Chondrocyte (in vitro differentiated cells): ENCODE measurements around the gene HECW1. TPM values are rescaled to one million over a fixed set of nuclear protein-coding genes. Genes with fewer than 3 reads are reported as not detected.

ENCODE experiments used
- DNase-seq: peaks from one replicate; pipeline ENCODE4 v3.0.0; 2021; ENCODE audit warnings: mixed read lengths, low spot score
- H3K27ac Mint-ChIP-seq: one replicate; pipeline ENCODE4 v1.8.0; 2021; ENCODE audit warnings: mild to moderate bottlenecking, moderate library complexity, mixed read lengths; ENCODE audit not compliant: unreplicated experiment
- H3K27me3 Mint-ChIP-seq: 2 replicates; pipeline ENCODE4 v1.8.0; 2021; ENCODE audit warnings: low read depth, mixed read lengths
- H3K36me3 Mint-ChIP-seq: 2 replicates; pipeline ENCODE4 v1.8.0; 2021; ENCODE audit warnings: low read depth, mixed read lengths
- H3K4me1 Mint-ChIP-seq: 2 replicates; pipeline ENCODE4 v1.8.0; 2021; ENCODE audit warnings: low read depth, mild to moderate bottlenecking, mixed read lengths
- H3K4me3 Mint-ChIP-seq: one replicate; pipeline ENCODE4 v1.8.0; 2021; ENCODE audit warnings: mild to moderate bottlenecking, moderate library complexity, mixed read lengths; ENCODE audit not compliant: unreplicated experiment
- H3K9me3 Mint-ChIP-seq: 2 replicates; pipeline ENCODE4 v1.8.0; 2021; ENCODE audit warnings: low read depth, mixed read lengths
- total RNA-seq: library from RNA; stranded (reverse); gene quantifications from 3 replicates; pipeline ENCODE4 v1.2.1, GENCODE V29; 2021
- TF ChIP-seq, protein P1 (sequence below): fragments of 200-600 bp; sonication (generic); IDR thresholded peaks from 2 replicates; pipeline ENCODE4 v1.5.0; 2021; ENCODE audit warnings: antibody characterized with exemption, mild to moderate bottlenecking, moderate library complexity

HECW1 gene
- total RNA-seq, 1 donor from 2014 or later, result 1.9 TPM

DNA sequence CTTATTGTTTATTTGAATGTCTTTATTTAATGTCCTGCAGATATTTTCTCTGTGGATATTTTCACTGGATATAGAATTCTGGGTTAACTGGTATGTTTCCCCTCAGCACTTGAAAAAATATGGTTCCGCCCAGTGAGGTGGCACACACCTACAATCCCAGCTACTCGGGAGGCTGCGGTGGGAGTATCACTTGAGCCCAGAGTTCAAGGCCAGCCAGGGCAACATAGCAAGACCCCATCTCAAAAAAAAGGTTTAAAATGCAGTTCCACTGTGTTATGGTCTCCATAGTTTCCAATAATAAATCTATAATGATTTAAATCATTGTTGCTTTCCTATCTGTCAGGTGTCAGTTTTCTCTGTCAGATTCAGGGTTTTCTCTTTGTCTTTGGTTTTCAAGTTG is 305.0 kb downstream of the HECW1 start:
- Mint-ChIP-seq H3K27me3 (peaks cover 5% of the 10 kb centered on the region), H3K27ac (no peak overlapping the region), H3K4me1 (no peaks in the 10 kb centered on the region), H3K36me3 (no peaks in the 10 kb centered on the region), H3K4me3 (no peak overlapping the region), H3K9me3 (peaks cover 3% of the 10 kb centered on the region)
- TF ChIP-seq, protein P1, sequence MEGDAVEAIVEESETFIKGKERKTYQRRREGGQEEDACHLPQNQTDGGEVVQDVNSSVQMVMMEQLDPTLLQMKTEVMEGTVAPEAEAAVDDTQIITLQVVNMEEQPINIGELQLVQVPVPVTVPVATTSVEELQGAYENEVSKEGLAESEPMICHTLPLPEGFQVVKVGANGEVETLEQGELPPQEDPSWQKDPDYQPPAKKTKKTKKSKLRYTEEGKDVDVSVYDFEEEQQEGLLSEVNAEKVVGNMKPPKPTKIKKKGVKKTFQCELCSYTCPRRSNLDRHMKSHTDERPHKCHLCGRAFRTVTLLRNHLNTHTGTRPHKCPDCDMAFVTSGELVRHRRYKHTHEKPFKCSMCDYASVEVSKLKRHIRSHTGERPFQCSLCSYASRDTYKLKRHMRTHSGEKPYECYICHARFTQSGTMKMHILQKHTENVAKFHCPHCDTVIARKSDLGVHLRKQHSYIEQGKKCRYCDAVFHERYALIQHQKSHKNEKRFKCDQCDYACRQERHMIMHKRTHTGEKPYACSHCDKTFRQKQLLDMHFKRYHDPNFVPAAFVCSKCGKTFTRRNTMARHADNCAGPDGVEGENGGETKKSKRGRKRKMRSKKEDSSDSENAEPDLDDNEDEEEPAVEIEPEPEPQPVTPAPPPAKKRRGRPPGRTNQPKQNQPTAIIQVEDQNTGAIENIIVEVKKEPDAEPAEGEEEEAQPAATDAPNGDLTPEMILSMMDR, result no peak
- no peak for DNase-seq

DNA sequence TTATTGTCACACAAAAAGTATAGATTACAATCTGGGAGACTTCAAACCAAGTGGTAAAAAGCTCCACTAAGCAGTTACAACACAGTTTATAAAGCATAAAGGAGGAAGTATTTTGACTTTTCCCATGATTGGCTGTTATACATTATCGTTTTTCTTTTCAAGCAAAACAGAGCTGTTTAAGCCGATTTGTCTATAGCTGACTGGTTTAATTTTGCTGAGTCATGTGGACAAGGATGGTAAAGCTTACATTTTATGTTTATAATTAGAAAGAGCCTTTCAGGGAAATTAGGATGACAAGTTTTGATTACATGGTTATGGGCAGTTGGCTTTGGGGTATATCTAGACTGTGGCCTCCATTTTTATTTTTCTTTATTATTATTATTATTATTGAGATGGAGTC is 318.0 kb downstream of the HECW1 start:
- peaks cover 1% of the 10 kb centered on the region for H3K36me3 Mint-ChIP-seq
- H3K27ac Mint-ChIP-seq, result no peak overlapping the region
- peaks cover 17% of the 10 kb centered on the region for H3K9me3 Mint-ChIP-seq
- no peak for DNase-seq
- peaks cover 16% of the 10 kb centered on the region for H3K4me1 Mint-ChIP-seq
- H3K4me3 Mint-ChIP-seq, result no peak overlapping the region
- H3K27me3 Mint-ChIP-seq, result no peaks in the 10 kb centered on the region
- TF ChIP-seq, protein P1, result no peak

DNA sequence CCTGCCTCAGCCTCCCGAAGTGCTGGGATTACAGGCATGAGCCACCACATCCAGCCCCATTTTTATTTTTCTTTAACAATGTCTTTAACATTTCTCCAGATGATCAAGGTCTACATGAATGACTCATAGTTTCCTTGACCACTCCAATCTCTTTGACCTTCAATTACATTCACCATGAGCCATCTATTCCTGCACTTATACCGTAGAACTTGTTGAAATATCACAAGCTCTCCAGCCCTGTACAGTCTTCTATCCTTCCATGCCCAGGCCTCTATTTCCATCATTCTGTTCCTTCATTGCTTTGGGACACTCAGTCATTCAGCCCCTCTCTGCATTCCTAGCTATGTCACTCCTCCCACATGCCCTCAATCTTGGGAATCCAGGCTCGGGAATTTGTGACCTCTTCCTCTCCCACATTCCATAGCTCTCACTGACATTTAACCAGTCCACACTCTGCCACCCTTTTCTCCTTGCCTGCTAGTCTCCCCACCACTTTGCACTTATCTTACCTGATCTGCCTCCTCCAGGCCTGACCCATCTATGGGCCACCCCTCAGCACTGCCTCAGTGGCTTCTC is 318.7 kb downstream of the HECW1 start:
- DNase-seq, result no peak
- Mint-ChIP-seq H3K36me3 (peaks cover 1% of the 10 kb centered on the region), H3K4me3 (no peak overlapping the region), H3K27ac (no peak overlapping the region), H3K4me1 (peaks cover 16% of the 10 kb centered on the region), H3K27me3 (no peaks in the 10 kb centered on the region), H3K9me3 (peaks cover 17% of the 10 kb centered on the region)
- TF ChIP-seq, protein P1, result no peak

DNA sequence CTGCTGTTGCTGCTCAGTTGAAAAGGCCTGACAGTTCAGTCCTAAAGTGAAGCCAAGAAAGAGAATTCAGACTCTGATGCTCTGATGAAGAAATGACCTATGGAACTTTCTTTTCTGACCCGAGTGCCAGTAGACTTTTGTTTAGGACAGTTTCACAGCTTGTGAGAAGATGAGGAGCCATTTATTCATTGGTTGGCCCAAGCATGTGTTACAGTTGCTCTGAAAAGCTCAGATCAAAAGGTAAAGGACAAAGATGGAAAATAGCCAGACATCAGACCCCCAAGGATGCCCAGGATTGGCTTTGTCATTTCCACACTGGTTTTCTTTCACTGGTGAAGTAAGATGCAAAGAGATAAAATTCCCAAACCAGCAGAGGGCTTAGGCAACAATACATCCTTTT is 321.2 kb downstream of the HECW1 start:
- TF ChIP-seq, protein P1, result no peak
- Mint-ChIP-seq H3K36me3 (no peaks in the 10 kb centered on the region), H3K27ac (no peak overlapping the region), H3K9me3 (peaks cover 9% of the 10 kb centered on the region), H3K4me3 (no peak overlapping the region), H3K27me3 (peaks cover 2% of the 10 kb centered on the region), H3K4me1 (peaks cover 16% of the 10 kb centered on the region)
- DNase-seq, result no peak

DNA sequence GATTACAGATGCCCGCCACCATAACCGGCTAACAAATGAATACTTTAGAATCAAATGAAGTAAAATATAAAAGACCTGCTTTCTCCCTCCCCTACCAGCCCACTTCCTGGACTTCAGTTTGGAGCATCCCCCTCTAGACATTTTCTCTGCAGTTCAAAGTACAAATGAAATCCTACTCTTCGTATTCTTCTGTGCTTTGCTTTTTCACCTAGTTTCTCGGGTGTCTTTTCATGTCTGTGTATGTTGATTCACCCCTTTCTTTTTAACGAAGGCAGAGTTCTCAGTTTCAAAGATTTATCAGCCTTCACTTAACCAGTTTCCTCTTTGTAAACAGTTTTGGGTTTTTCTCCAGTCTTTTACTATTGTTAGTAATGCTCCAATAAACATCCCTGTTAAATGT is 324.6 kb downstream of the HECW1 start:
- DNase-seq, result no peak
- Mint-ChIP-seq H3K4me3 (no peak overlapping the region), H3K36me3 (no peaks in the 10 kb centered on the region), H3K27ac (no peak overlapping the region), H3K4me1 (no peaks in the 10 kb centered on the region), H3K27me3 (peaks cover 2% of the 10 kb centered on the region), H3K9me3 (peaks cover 3% of the 10 kb centered on the region)
- TF ChIP-seq, protein P1, result no peak
